ENCODE data around the gene PTGR1.

DNA sequence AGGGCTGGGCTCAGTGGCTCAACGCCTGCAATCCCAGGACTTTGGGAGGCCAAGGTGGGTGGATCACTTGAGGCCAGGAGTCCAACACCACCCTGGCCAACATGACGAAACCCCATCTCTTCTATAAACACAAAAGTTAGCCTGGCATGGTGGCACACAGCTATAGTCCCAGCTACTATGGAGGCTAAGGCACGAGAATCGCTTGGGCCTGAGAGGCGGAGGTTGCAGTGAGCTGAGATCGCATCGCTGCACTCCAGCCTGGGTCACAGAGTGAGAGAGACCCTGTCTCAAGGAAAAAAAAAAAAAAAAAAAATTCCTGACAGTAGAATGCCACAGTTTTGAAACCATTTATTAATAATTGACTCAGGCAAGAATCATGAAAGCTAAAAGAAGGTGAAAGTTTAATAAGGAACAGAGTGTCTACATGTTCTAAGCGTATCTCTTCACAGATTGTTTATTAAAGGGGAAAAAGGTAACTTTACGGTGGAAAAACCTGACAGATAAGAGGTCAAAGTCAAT, 5.7 kb upstream of the PTGR1 start:
- TF ChIP-seq, protein P1, sequence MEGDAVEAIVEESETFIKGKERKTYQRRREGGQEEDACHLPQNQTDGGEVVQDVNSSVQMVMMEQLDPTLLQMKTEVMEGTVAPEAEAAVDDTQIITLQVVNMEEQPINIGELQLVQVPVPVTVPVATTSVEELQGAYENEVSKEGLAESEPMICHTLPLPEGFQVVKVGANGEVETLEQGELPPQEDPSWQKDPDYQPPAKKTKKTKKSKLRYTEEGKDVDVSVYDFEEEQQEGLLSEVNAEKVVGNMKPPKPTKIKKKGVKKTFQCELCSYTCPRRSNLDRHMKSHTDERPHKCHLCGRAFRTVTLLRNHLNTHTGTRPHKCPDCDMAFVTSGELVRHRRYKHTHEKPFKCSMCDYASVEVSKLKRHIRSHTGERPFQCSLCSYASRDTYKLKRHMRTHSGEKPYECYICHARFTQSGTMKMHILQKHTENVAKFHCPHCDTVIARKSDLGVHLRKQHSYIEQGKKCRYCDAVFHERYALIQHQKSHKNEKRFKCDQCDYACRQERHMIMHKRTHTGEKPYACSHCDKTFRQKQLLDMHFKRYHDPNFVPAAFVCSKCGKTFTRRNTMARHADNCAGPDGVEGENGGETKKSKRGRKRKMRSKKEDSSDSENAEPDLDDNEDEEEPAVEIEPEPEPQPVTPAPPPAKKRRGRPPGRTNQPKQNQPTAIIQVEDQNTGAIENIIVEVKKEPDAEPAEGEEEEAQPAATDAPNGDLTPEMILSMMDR (IDR thresholded peaks at IDR 0.05; ENCODE audit: low read depth, low read length), result no peak
- no peak for TF ChIP-seq EZH2phosphoT487 (IDR thresholded peaks at IDR 0.05; ENCODE audit: low read depth)

Data from OCI-LY3 (cell line).